NCI-H187 (cell line): Measurements from ENCODE around the gene NKIRAS2.

Source experiments
- DNase-seq, 2 experiments: peaks; one replicate each; lab custom pipeline; 2025; lab: John Stamatoyannopoulos, UW

NKIRAS2 gene

GRCh38 chr17:42026857-42027589 lies 7.1 kb downstream of the NKIRAS2 start:
- no peak for DNase-seq

GRCh38 chr17:42027590-42027889 lies 7.7 kb downstream of the NKIRAS2 start:
- no peak for DNase-seq

GRCh38 chr17:42027961-42028790 lies 8.3 kb downstream of the NKIRAS2 start:
- DNase-seq, result no peak

GRCh38 chr17:42028791-42029127 lies 8.9 kb downstream of the NKIRAS2 start:
- DNase-seq, result no peak

GRCh38 chr17:42031584-42031983 lies 11.7 kb downstream of the NKIRAS2 start:
- no peak for DNase-seq

- DNase-seq, result no peak
Measured at GRCh38 chr17:42034059-42034458, 14.2 kb downstream of the NKIRAS2 start.

GRCh38 chr17:42038221-42038973 lies 18.5 kb downstream of the NKIRAS2 start:
- DNase-seq, result no peak

GRCh38 chr17:42039794-42040763 lies 20.2 kb downstream of the NKIRAS2 start:
- DNase-seq, result no peak

GRCh38 chr17:42040818-42041217 lies 20.9 kb downstream of the NKIRAS2 start:
- no peak for DNase-seq

GRCh38 chr17:42041619-42042018 lies 21.7 kb downstream of the NKIRAS2 start:
- DNase-seq, result no peak

- no peak for DNase-seq
Measured at GRCh38 chr17:42042598-42043319, 22.9 kb downstream of the NKIRAS2 start.

- DNase-seq, result no peak
Measured at GRCh38 chr17:42045719-42046118, 25.8 kb downstream of the NKIRAS2 start.

GRCh38 chr17:42047343-42047742 lies 27.5 kb downstream of the NKIRAS2 start:
- DNase-seq, result no peak

- DNase-seq, result no peak
Measured at GRCh38 chr17:42049834-42050392, 30.0 kb downstream of the NKIRAS2 start.

- DNase-seq, result no peak
Measured at GRCh38 chr17:42050393-42051012, 30.6 kb downstream of the NKIRAS2 start, which contains the start of gene C17orf113. Gene C17orf113 (minus strand): TSS chr17:42050601. CDS start chr17:42043376, 7,225 bp downstream.

GRCh38 chr17:42051013-42051400 lies 31.1 kb downstream of the NKIRAS2 start:
- no peak for DNase-seq

- DNase-seq, result no peak
Measured at GRCh38 chr17:42051645-42052044, 31.8 kb downstream of the NKIRAS2 start.

- DNase-seq, result no peak
Measured at GRCh38 chr17:42052346-42052877, 32.5 kb downstream of the NKIRAS2 start.

GRCh38 chr17:42053731-42054500 lies 34.0 kb downstream of the NKIRAS2 start:
- no peak for DNase-seq
